Vagina (tissue), 2 donors: ENCODE results near the gene HOXA6. TPM values are rescaled to one million over a fixed set of nuclear protein-coding genes. Genes with fewer than 3 reads are reported as not detected.
A peak's percentile ranks its signal among the peaks of the same experiment; 100 is the strongest.

Experiments used
- DNase-seq, 2 donors: peaks; one replicate each; pipeline ENCODE4 v3.0.0-alpha.2; 2017; ENCODE audit errors: extremely low spot score in 2 of 2
- H3K27ac ChIP-seq: fragments of 200-600 bp; sonication (generic); one replicate; pipeline ENCODE4 v1.5.1; 2019
- H3K27me3 ChIP-seq: fragments of 200-600 bp; sonication (generic); one replicate; pipeline ENCODE4 v1.5.1; 2019
- H3K36me3 ChIP-seq, 2 donors: fragments of 200-600 bp; sonication (generic); one replicate each; pipeline ENCODE4 v1.5.1; 2017 to 2019
- H3K4me1 ChIP-seq: fragments of 200-600 bp; sonication (generic); one replicate; pipeline ENCODE4 v1.5.1; 2019
- H3K4me3 ChIP-seq, 2 donors: fragments of 200-600 bp; sonication (generic); 1 replicate in 1 of 2; 2 replicates in 1 of 2; pipeline ENCODE4 v1.5.1; 2016 to 2019
- H3K9me3 ChIP-seq: fragments of 200-600 bp; sonication (generic); one replicate; pipeline ENCODE4 v1.5.1; 2019
- CTCF ChIP-seq, 3 experiments: fragments of 450-650 bp in 2 of 3; fragments of 200-600 bp in 1 of 3; sonication (generic) in 1 of 3; IDR thresholded peaks; one replicate each; pipeline ENCODE4 v1.5.1; 2017 to 2019; ENCODE audit warnings: antibody characterized with exemption in 3 of 3, mild to moderate bottlenecking in 2 of 3, moderate library complexity in 2 of 3
- POLR2A ChIP-seq, 2 donors: fragments of 450-650 bp; IDR thresholded peaks; one replicate each; pipeline ENCODE4 v1.6.1; 2017; ENCODE audit warnings: antibody characterized with exemption in 2 of 2, mild to moderate bottlenecking in 2 of 2, moderate library complexity in 2 of 2
- POLR2AphosphoS5 ChIP-seq, 2 donors: sonication (generic); formaldehyde crosslinking; IDR thresholded peaks; one replicate each; pipeline ENCODE4 v1.9.0; 2017; ENCODE audit warnings: antibody characterized with exemption in 2 of 2, mild to moderate bottlenecking in 2 of 2, low read depth in 1 of 2; ENCODE audit not compliant: insufficient read depth in 1 of 2
- intact Hi-C: fragments of 100-400 bp; cut with DNase I; formaldehyde crosslinking; loops from one replicate; pipeline ENCODE4 v1.15.1; 2023
- total RNA-seq: library from RNA; depleted of rRNA; stranded (reverse); fragments of >200 nt; gene quantifications from one replicate; pipeline ENCODE4 v1.2.3, GENCODE V29; 2016

HOXA6 gene
- total RNA-seq, 1 donor from 2014 or later = 1.7 TPM

- TF ChIP-seq CTCF (IDR thresholded peaks at IDR 0.05) (no peak), POLR2A (IDR thresholded peaks at IDR 0.05) (no peak), POLR2AphosphoS5 (IDR thresholded peaks at IDR 0.05; ENCODE audit: insufficient read depth in 1 of 2, low read depth in 1 of 2) (no peak)
- Histone ChIP-seq H3K36me3 (no peaks in the 10 kb centered on the region), H3K4me3 (peak overlapping the region; percentile 1 to 29), H3K27ac (peak overlapping the region; percentile 66), H3K27me3 (no peaks in the 10 kb centered on the region), H3K4me1 (no peaks in the 10 kb centered on the region), H3K9me3 (no peaks in the 10 kb centered on the region)
- intact Hi-C loops = no loop called here
- no peak for DNase-seq
These were observed 40.7 kb downstream of the HOXA6 start for GRCh38 chr7:27106901-27107240.

- H3K4me1 ChIP-seq = no peaks in the 10 kb centered on the region
- intact Hi-C loops = no loop called here
- no peaks in the 10 kb centered on the region for H3K9me3 ChIP-seq
- DNase-seq = no peak
- TF ChIP-seq CTCF (IDR thresholded peaks at IDR 0.05) (no peak), POLR2A (IDR thresholded peaks at IDR 0.05) (no peak), POLR2AphosphoS5 (IDR thresholded peaks at IDR 0.05; ENCODE audit: insufficient read depth in 1 of 2, low read depth in 1 of 2) (no peak)
- no peaks in the 10 kb centered on the region for H3K36me3 ChIP-seq
- H3K4me3 ChIP-seq = peak overlapping the region; percentile 1 to 29
- H3K27me3 ChIP-seq = no peaks in the 10 kb centered on the region
- H3K27ac ChIP-seq = peak overlapping the region; percentile 66
These were observed 41.2 kb downstream of the HOXA6 start for GRCh38 chr7:27106181-27106900.

- intact Hi-C loops = no loop called here
- no peaks in the 10 kb centered on the region for H3K4me1 ChIP-seq
- no peaks in the 10 kb centered on the region for H3K27me3 ChIP-seq
- H3K4me3 ChIP-seq = no peak overlapping the region
- no peak overlapping the region for H3K27ac ChIP-seq
- DNase-seq = no peak
- H3K9me3 ChIP-seq = no peaks in the 10 kb centered on the region
- no peak for TF ChIP-seq POLR2A (IDR thresholded peaks at IDR 0.05)
- no peaks in the 10 kb centered on the region for H3K36me3 ChIP-seq
These were observed 42.1 kb downstream of the HOXA6 start for GRCh38 chr7:27105301-27106031.

- Histone ChIP-seq H3K4me1 (peaks cover 2% of the 10 kb centered on the region), H3K4me3 (no peak overlapping the region), H3K36me3 (no peaks in the 10 kb centered on the region), H3K9me3 (no peaks in the 10 kb centered on the region), H3K27me3 (no peaks in the 10 kb centered on the region), H3K27ac (no peak overlapping the region)
- intact Hi-C loops = no loop called here
- TF ChIP-seq CTCF (IDR thresholded peaks at IDR 0.05) = no peak
- TF ChIP-seq POLR2AphosphoS5 (IDR thresholded peaks at IDR 0.05; ENCODE audit: insufficient read depth in 1 of 2, low read depth in 1 of 2) = no peak
- TF ChIP-seq POLR2A (IDR thresholded peaks at IDR 0.05) = no peak
- DNase-seq = no peak
These were observed 43.1 kb downstream of the HOXA6 start for GRCh38 chr7:27104341-27105058.

- intact Hi-C loops = no loop called here
- TF ChIP-seq CTCF (IDR thresholded peaks at IDR 0.05) (no peak), POLR2A (IDR thresholded peaks at IDR 0.05) (no peak), POLR2AphosphoS5 (IDR thresholded peaks at IDR 0.05; ENCODE audit: insufficient read depth in 1 of 2, low read depth in 1 of 2) (peak in 1 of 2 donors; percentile 17)
- H3K4me1 ChIP-seq = peaks cover 9% of the 10 kb centered on the region
These were observed 43.9 kb downstream of the HOXA6 start for GRCh38 chr7:27103489-27104226.

More at GRCh38 chr7:27103489-27104226, 43.9 kb downstream of the HOXA6 start:
- DNase-seq = no peak
- Histone ChIP-seq H3K27ac (no peak overlapping the region), H3K36me3 (no peaks in the 10 kb centered on the region), H3K9me3 (no peaks in the 10 kb centered on the region), H3K4me3 (peak overlapping the region; percentile 4 to 27), H3K27me3 (no peaks in the 10 kb centered on the region)
